Endothelial cell (in vitro differentiated cells): ENCODE results near the gene MUC4. TPM values are rescaled to one million over a fixed set of nuclear protein-coding genes. Genes with fewer than 3 reads are reported as not detected.
"Not testable (repeated sequence)": the region's sequence is repeated elsewhere in the genome, so short reads cannot be mapped to it uniquely, and the experiment has no call there.

ENCODE experiments used
- DNase-seq: peaks from one replicate; pipeline ENCODE4 v3.0.0; 2021; ENCODE audit warnings: low spot score
- H3K27ac Mint-ChIP-seq: one replicate; pipeline ENCODE4 v1.8.0; 2021; ENCODE audit warnings: mixed read lengths, inconsistent platforms; ENCODE audit not compliant: unreplicated experiment
- H3K27me3 Mint-ChIP-seq: one replicate; pipeline ENCODE4 v1.8.0; 2021; ENCODE audit warnings: mild to moderate bottlenecking, moderate library complexity, mixed read lengths, inconsistent platforms; ENCODE audit not compliant: unreplicated experiment
- H3K36me3 Mint-ChIP-seq: one replicate; pipeline ENCODE4 v1.8.0; 2021; ENCODE audit warnings: mild to moderate bottlenecking, low read depth, mixed read lengths, inconsistent platforms; ENCODE audit not compliant: unreplicated experiment
- H3K4me1 Mint-ChIP-seq: one replicate; pipeline ENCODE4 v1.8.0; 2021; ENCODE audit warnings: mild to moderate bottlenecking, mixed read lengths, inconsistent platforms; ENCODE audit not compliant: unreplicated experiment
- H3K4me3 Mint-ChIP-seq: one replicate; pipeline ENCODE4 v1.8.0; 2021; ENCODE audit warnings: mild to moderate bottlenecking, mixed read lengths, inconsistent platforms; ENCODE audit not compliant: unreplicated experiment
- H3K9me3 Mint-ChIP-seq: one replicate; pipeline ENCODE4 v1.8.0; 2021; ENCODE audit warnings: mixed read lengths, inconsistent platforms; ENCODE audit not compliant: unreplicated experiment
- CTCF ChIP-seq: fragments of 200-600 bp; sonication (generic); IDR thresholded peaks from one replicate; pipeline ENCODE4 v1.5.0; 2021; ENCODE audit warnings: antibody characterized with exemption; ENCODE audit not compliant: unreplicated experiment
- total RNA-seq: library from RNA; stranded (reverse); fragmentation: NEBNext Ultra II Directional; extraction: Animal tissue kit (Norgen Biotek cat#: 25700); gene quantifications from one replicate; pipeline ENCODE4 v1.2.1, GENCODE V29; 2021; ENCODE audit not compliant: unreplicated experiment

Gene MUC4
- total RNA-seq, 1 donor from 2014 or later, result 0.05 TPM

DNA sequence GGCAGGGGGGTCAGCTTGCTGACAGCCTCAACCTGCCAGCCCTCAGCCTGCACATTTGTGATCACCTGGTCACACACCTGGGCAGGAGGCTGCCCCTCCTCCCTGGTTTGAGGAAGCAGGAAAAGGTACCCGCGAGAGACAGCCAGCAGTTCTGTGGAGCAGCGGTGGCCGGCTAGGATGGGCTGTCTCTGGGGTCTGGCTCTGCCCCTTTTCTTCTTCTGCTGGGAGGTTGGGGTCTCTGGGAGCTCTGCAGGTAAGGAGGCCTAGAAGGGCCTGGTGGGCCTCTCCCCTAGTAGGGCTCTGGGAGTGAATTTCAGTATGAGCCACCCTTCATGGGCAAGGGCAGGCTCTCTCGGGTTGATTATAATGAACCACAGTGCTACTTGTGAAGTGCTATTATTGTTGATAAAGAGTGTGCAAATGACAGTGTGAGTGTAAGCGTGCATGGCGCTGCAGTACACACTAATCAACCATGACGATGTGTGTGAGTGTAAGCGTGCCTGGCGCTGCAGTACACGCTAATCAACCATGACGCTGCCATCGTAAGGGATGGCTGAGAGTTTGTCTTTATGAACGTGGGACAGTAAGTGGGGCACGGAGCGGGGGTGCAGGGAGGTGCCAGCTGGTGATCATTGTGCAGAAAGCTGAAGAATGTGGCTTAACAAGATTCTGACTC lies 90.8 kb downstream of the MUC4 start, which contains the start of gene MUC20:
Gene MUC20, plus strand, starts transcription at position 148 of the 676 bp plus-strand sequence. Its CDS starts 30 bp downstream, at position 178.
- H3K27ac Mint-ChIP-seq, DNase-seq, H3K4me1 Mint-ChIP-seq, H3K9me3 Mint-ChIP-seq, H3K36me3 Mint-ChIP-seq, H3K4me3 Mint-ChIP-seq, H3K27me3 Mint-ChIP-seq: not testable (repeated sequence)

GRCh38 chr3:195719514-195720254 lies 92.0 kb downstream of the MUC4 start:
- not testable (repeated sequence) for H3K27ac Mint-ChIP-seq, H3K36me3 Mint-ChIP-seq, H3K27me3 Mint-ChIP-seq, H3K4me1 Mint-ChIP-seq, H3K9me3 Mint-ChIP-seq, H3K4me3 Mint-ChIP-seq, DNase-seq

DNA sequence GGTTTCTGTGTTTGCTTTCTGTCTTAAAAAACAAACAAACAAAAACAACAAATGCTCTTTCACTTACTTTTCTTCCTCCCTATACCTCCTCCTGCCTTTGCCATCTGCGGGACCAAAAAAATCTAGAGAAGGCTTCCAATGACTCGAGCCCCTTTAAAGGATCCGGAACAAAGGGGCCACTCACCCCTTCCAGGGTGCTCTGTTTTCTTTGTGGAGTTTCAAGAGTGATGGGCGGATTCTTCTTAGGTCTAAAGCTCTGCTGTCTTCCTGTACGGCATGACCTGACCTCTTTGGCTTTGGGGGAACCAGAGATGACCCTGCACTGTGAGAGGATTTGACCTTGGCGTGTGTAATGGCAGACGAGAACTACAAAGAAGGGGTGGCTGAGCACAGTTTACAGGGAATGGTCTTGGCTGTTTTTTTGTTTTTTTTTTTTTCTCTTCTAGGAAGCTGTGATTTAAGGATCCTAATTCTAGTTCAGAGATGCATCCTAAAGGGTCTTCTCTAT lies 93.2 kb downstream of the MUC4 start:
- Mint-ChIP-seq H3K36me3 (peaks cover 5% of the 10 kb centered on the region), H3K27me3 (peaks cover 1% of the 10 kb centered on the region), H3K27ac (no peak overlapping the region), H3K9me3 (no peaks in the 10 kb centered on the region), H3K4me3 (no peak overlapping the region), H3K4me1 (no peaks in the 10 kb centered on the region)
- DNase-seq, result no peak
- TF ChIP-seq CTCF, result no peak

DNA sequence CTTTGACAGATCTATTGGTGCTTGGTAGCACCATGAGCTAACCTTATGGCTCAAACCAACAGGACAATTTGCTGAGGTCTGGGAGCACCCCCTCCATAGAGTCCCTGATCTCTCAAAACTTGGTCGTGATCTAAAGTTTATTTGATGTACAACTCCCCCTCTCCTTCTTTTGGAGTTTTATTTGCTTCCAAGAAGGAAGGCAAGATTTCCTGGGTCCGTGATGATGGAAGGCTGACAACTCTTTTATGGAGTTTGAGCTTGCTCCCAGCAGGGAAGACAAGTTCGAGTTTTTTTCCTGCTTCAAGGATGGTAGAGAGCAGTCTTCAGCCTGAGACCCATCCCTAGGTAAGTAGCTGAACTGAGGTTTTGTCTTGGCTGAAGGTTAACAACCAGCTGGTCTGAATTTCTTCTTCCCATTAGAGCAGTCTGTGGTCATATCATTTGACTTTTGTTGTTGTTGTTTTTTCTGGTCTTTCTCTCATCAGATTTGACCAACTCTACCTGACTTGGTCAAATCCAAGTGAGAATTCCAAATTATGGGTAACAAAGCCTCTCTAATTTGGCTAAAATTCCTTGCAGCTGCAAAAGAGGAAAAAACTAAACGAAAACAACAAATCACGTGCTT lies 93.8 kb downstream of the MUC4 start:
- H3K36me3 Mint-ChIP-seq, result peaks cover 5% of the 10 kb centered on the region
- H3K27me3 Mint-ChIP-seq, result peaks cover 1% of the 10 kb centered on the region
- no peaks in the 10 kb centered on the region for H3K4me1 Mint-ChIP-seq
- TF ChIP-seq CTCF, result no peak
- H3K9me3 Mint-ChIP-seq, result no peaks in the 10 kb centered on the region
- H3K27ac Mint-ChIP-seq, result no peak overlapping the region
- no peak overlapping the region for H3K4me3 Mint-ChIP-seq
- no peak for DNase-seq

GRCh38 chr3:195717416-195717815 lies 94.3 kb downstream of the MUC4 start:
- H3K27me3 Mint-ChIP-seq, result peaks cover 1% of the 10 kb centered on the region
- H3K9me3 Mint-ChIP-seq, result no peaks in the 10 kb centered on the region
- peaks cover 5% of the 10 kb centered on the region for H3K36me3 Mint-ChIP-seq
- H3K27ac Mint-ChIP-seq, result peak overlapping the region; percentile 62
- no peak overlapping the region for H3K4me3 Mint-ChIP-seq
- no peaks in the 10 kb centered on the region for H3K4me1 Mint-ChIP-seq
- no peak for TF ChIP-seq CTCF
- no peak for DNase-seq
